H1 (cell line): Measurements from ENCODE around the gene TAS2R46.

Experiments
- BCL11A ChIP-seq, 2 experiments: IDR thresholded peaks; one replicate each; pipeline ENCODE4 v1.6.1; 2011; ENCODE audit warnings: low read depth in 2 of 2, low read length in 2 of 2, mild to moderate bottlenecking in 2 of 2
- CHD1 ChIP-seq: IDR thresholded peaks from 2 replicates; pipeline ENCODE4 v1.6.1; 2012; ENCODE audit warnings: low read depth, low read length, improper control_type of control experiment
- CTCF ChIP-seq, 3 experiments: IDR thresholded peaks; 1 replicate in 2 of 3; 2 replicates in 1 of 3; pipeline versions ENCODE4 v1.5.1 to v1.6.1; 2011; ENCODE audit warnings: low read length in 3 of 3, mild to moderate bottlenecking in 3 of 3, inconsistent platforms in 2 of 3, low read depth in 1 of 3, moderate library complexity in 1 of 3; ENCODE audit not compliant: insufficient read depth in 1 of 3; ENCODE audit errors: control extremely low read depth in 1 of 3
- EP300 ChIP-seq, 2 experiments: IDR thresholded peaks; 1 replicate in 1 of 2; 2 replicates in 1 of 2; pipeline ENCODE4 v1.6.1; 2011 to 2012; ENCODE audit warnings: low read depth in 2 of 2, low read length in 2 of 2, mild to moderate bottlenecking in 2 of 2, borderline replicate concordance in 1 of 2, inconsistent platforms in 1 of 2, moderate library complexity in 1 of 2
- EZH2 ChIP-seq: fragments of 200-600 bp; sonication (generic); IDR thresholded peaks from 2 replicates; pipeline ENCODE4 v1.7.1; 2012; ENCODE audit warnings: low read depth, mild to moderate bottlenecking, moderate library complexity, low read length, inconsistent platforms; ENCODE audit not compliant: severe bottlenecking
- GABPA ChIP-seq: IDR thresholded peaks from 2 replicates; pipeline ENCODE4 v1.6.1; 2011; ENCODE audit warnings: mild to moderate bottlenecking, low read length, moderate library complexity, borderline replicate concordance; ENCODE audit not compliant: insufficient read depth
- JUND ChIP-seq: IDR thresholded peaks from 2 replicates; pipeline ENCODE4 v1.6.1; 2011; ENCODE audit warnings: mild to moderate bottlenecking, improper control_type of control experiment, low read length
- POLR2A ChIP-seq, 2 experiments: IDR thresholded peaks; 1 replicate in 1 of 2; 2 replicates in 1 of 2; pipeline ENCODE4 v1.6.1; 2011; ENCODE audit warnings: low read depth in 2 of 2, low read length in 2 of 2, mild to moderate bottlenecking in 2 of 2; ENCODE audit errors: control extremely low read depth in 1 of 2
- RBBP5 ChIP-seq: IDR thresholded peaks from 2 replicates; pipeline ENCODE4 v1.7.1; 2012; ENCODE audit warnings: low read depth, mild to moderate bottlenecking, inconsistent platforms, low read length, moderate library complexity, borderline replicate concordance
- RNF2 ChIP-seq: fragments of 200-900, 300-1000 bp; sonication (generic); IDR thresholded peaks from 2 replicates; pipeline ENCODE4 v1.7.1; 2016; ENCODE audit warnings: borderline replicate concordance, low read depth, mild to moderate bottlenecking, antibody characterized with exemption, low read length; ENCODE audit not compliant: poor library complexity, severe bottlenecking; ENCODE audit errors: missing control alignments
- SIN3A ChIP-seq, 2 experiments: IDR thresholded peaks in 1 of 2; conservative IDR thresholded peaks in 1 of 2; 2 replicates each; pipeline ENCODE4 v1.6.1; 2011 to 2012; ENCODE audit warnings: low read length in 2 of 2, improper control_type of control experiment in 1 of 2, low read depth in 1 of 2, mild to moderate bottlenecking in 1 of 2
- SIRT6 ChIP-seq: IDR thresholded peaks from one replicate; pipeline ENCODE4 v1.7.1; 2012; ENCODE audit warnings: low read length, inconsistent platforms
- SUZ12 ChIP-seq: fragments of 200-600 bp; sonication (generic); IDR thresholded peaks from 2 replicates; pipeline ENCODE4 v1.6.1; 2012; ENCODE audit warnings: mild to moderate bottlenecking, inconsistent platforms, low read length, moderate library complexity, mixed read lengths
- TEAD4 ChIP-seq: IDR thresholded peaks from 2 replicates; pipeline ENCODE4 v1.6.1; 2012; ENCODE audit warnings: low read depth, low read length, inconsistent platforms, mixed read lengths

GRCh38 chr12:11107719-11108118, 45.6 kb upstream of the TAS2R46 start:
- TF ChIP-seq POLR2A (IDR thresholded peaks at IDR 0.05; ENCODE audit: control extremely low read depth in 1 of 2, low read depth in 2 of 2, low read length in 2 of 2) (no peak), RNF2 (no peak), CTCF (IDR thresholded peaks at IDR 0.05; ENCODE audit: control extremely low read depth in 1 of 3, insufficient read depth in 1 of 3, low read depth in 1 of 3, low read length in 3 of 3) (no peak), SIRT6 (no peak), TEAD4 (no peak), RBBP5 (no peak), EZH2 (no peak), SIN3A (conservative IDR thresholded peaks at IDR 0.05 in 1 of 2, IDR thresholded peaks at IDR 0.05 in 1 of 2; ENCODE audit: low read depth in 1 of 2, low read length in 2 of 2) (no peak), SUZ12 (no peak), GABPA (no peak), EP300 (IDR thresholded peaks at IDR 0.05; ENCODE audit: borderline replicate concordance in 1 of 2, low read depth in 2 of 2, low read length in 2 of 2) (no peak), JUND (no peak), CHD1 (no peak), BCL11A (IDR thresholded peaks at IDR 0.05; ENCODE audit: low read depth in 2 of 2, low read length in 2 of 2) (no peak)
